Stimulated activated CD4-positive, alpha-beta T cell treated with anti-CD3 and anti-CD28 coated beads, Interleukin-12 subunit alpha, Interleukin-12 subunit beta, amount 100 ng/mL, for 24 hours (primary cell): ENCODE data around the gene PELI1.
A peak's percentile ranks its signal among the peaks of the same experiment; 100 is the strongest.
"Not testable (repeated sequence)": the region's sequence is repeated elsewhere in the genome, so short reads cannot be mapped to it uniquely, and the experiment has no call there.

Experiments used
- DNase-seq, 2 experiments: peaks; one replicate each; pipeline ENCODE4 v3.0.0-alpha.2; 2020; ENCODE audit warnings: low read depth in 2 of 2

Gene PELI1

DNA sequence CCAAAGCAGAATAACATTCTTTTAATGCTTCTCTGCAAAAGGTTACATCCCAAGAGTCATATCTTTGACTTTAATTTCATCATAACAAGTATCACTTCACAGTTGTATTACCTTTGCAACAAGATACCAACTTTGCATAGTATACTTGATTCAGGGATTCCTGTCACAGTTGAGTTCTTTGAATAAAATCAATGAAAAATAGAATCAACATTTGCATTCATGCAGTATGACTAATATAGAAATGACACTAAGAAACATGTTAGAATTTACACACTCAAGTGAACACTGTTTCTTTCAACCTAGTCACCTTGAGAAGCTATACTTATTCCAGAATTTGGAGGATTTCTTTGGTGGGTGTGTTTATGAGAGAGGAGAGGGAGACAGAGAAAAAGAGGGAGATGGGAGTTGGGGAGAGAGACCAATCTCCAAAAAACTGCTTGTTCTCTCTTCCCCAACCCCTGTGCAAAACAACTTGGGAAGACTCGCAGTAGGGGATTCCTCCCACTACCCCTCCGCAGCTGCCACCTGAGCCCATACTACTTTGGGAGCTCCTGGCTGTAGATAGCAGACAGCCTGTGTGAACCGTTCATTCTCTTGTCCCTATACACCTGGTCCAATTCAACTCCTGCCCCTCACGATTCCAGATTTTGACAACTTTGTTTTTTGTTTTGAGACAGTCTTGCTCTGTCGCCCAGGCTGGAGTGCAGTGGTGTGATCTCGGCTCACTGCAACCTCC lies 57.7 kb downstream of the PELI1 start:
- no peak for DNase-seq

DNA sequence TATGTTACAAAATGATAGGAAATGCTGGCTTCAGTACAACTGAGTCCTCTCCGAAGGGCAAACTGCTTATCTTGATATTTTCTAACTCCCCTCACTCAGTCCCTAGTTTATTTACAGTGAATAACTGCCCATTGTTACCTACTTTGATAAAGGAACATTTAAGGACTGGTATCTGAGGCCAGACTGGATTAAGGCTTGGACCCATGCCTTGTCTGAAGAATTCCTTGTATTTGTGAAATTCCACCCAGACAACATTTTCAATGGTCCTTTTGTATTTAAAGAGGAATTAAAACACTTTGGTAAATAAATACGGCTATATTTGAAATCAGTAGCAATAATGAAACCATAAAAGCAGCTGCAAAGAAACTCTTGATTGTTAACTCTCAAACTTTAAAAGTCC lies 58.3 kb downstream of the PELI1 start:
- DNase-seq, result no peak

DNA sequence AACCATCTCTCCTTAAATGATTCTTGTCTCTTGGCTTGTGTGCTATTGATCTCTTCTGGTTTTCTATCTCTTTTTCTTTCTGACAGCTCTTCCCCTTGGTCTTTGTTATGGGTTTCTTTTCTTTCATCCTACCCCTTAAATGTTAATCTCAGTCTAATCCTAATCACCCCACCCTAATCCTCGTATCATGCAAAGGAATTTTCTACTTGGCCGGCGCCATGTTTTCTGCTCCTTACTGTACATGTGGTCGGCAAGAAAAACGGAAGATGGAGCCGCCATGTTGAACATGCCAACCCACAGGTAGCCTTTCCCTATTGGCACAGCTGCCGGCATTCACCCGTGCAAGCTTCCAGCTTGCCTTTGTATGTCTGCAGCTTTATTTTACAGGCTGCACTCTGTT lies 63.2 kb downstream of the PELI1 start:
- no peak for DNase-seq

DNA sequence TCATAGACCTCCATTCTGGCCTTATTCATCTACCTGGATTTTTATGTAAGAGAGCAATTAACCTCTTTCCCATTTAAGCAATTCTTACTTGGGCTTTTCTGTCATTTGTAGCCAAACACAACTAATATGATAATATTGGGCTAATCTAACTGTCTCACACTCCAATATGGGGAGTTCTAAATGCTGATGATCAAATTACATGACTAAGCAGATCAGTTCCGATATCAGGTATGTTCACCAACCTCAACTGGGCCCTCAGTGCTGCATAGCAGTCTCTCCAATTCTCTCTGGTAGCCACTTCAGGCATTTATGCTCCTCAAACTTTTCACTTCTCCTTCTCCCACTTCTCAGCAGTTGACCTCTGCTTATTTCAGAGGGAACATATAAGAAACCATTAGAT lies 64.0 kb downstream of the PELI1 start:
- no peak for DNase-seq

DNA sequence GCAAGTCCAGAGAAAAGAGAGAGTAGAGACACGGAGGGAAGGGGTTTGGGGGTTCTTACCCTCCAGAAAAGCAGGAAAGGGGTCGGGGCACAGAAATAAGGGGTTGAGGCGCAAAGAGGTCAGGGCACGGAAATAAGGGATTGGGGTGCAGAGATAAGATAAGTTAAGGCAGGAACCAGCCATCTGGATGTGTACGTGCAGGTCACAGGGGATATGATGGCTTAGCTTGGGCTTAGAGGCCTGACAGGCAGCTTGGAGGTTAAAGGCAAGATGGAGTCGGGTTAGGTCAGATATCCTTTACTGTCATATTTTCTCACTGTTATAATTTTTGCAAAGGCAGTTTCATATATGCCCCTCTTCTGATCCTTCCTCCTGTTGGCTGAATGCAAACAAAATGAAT lies 64.5 kb downstream of the PELI1 start:
- DNase-seq, result not testable (repeated sequence)

DNA sequence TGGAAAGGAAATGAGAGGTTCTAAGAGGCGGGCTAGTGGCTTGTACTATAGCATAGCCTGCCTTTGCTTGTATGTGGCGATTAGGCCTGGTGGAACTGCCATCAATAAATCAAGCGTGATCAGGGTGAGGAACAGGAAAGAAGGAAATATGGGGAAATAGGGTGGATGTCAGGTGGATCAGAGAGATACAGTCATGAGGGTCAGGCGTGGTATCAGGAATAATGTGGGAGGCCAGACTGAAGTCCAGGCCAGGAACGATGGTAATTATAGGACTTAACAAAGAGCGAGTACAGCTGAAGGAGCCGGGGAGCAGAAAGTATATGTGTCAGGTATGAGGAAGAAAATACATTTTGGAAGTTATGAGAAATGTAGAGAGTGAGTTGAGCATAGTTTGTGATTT lies 67.4 kb downstream of the PELI1 start:
- not testable (repeated sequence) for DNase-seq

DNA sequence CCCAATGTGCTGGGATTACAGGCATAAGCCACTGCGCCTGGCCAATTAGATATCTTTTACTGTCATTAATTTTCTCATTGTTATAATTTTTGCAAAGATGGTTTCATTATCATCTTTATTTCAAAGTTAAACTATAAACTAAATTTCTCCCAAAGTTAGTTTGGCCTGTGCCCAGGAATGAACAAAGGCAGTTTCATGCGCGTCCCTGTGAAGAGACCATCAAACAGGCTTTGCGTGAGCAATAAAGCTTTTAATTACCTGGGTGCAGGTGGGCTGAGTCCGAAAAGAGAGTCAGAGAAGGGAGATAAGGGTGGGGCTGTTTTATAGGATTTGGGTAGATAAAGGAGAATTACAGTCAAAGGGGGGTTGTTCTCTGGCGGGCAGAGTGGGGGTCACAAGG lies 69.6 kb downstream of the PELI1 start:
- not testable (repeated sequence) for DNase-seq

DNA sequence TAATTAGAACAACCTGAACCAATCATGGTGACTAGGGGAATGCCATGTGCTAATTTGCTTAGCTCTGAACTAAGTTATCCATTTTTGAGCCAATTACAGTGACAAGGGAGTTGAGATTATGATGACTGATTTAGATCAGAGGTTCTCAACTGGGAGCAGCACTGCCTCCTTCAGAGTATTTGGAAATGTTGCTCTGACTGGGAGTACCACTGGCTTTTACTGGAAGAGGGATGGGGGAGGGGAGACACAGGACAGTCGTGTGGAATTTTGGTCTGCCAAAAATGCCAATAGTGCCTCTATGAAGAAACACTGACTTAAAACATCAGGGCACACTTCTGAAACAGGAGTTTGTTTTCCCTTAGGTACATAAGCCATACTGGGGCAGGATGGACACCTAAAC lies 76.9 kb downstream of the PELI1 start:
- no peak for DNase-seq

DNA sequence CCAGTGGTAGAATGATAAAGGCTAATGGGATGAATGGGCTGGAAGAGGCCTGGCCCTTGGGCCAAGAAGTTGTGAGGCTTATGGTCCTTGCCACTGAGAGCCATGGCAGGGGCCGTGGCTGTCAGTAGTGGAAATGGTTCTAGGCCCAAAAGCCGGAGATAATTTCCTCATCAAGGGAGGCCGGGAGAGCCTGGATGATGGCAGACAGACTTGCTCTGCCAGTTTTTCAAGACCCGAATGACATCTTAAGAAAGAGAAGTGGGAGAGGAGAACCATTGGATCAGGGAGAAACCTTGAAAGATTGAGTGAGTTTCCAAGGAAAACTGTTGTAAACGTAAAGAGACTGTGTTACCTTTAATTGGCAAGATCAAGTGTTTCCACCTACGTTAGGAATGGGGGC lies 78.7 kb downstream of the PELI1 start:
- no peak for DNase-seq

DNA sequence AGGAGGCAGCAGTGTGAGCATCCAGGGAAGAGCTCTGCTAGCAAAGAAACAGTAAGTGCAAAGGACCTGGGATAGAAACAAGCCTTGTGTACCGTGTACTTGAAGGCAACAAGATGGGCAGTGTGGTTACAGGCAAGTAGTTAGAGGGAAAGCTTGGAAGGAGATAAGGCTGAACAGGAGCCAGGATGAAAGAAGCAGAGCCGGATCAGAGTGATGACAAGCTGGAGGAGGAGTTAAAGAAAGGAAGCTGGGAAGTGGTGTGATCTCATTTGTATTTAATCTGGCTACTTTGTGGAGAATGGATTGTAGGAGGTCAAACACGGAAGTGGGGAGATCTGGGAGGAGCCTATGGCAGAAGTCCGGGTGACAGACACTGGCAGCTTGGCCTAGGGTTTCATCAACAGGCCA lies 80.3 kb downstream of the PELI1 start:
- DNase-seq, result no peak

DNA sequence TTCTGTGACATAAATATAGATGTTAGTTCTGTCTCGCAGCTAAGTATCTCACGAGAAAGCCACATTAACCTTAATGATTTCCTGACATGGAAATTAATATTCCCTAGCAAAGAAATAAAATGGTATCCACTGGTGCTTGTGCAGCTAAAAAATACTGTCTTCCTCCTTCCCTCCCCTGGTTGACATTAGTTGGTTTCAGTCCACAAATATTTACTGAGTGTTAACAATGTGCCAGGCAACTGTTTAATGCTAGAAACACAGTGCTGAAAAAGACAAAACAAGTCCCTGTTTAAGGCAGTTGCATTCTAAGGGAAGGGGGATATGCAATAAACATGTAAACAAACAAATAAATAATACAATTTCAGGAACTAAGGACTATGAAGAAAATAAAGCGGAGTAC lies 80.8 kb downstream of the PELI1 start:
- DNase-seq, result no peak

DNA sequence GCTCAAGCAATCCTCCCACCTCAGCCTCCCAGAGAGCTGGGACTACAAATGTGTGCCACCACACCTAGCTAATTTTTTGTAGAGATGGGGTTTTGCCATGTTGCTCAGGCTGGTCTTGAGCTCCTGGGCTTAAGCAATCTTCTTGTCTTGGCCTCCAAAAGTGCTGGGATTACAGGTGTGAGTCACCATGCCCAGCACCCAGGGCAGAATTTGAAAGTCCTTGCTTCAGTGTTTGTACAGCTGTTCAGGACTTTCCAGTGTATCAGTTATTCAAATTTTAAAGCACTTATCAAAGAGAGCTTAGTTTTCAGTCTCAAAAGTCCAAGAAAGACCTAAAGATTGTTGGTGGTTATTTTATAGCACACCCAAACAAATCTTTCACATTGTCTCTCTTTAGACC lies 81.4 kb downstream of the PELI1 start:
- DNase-seq, result no peak

DNA sequence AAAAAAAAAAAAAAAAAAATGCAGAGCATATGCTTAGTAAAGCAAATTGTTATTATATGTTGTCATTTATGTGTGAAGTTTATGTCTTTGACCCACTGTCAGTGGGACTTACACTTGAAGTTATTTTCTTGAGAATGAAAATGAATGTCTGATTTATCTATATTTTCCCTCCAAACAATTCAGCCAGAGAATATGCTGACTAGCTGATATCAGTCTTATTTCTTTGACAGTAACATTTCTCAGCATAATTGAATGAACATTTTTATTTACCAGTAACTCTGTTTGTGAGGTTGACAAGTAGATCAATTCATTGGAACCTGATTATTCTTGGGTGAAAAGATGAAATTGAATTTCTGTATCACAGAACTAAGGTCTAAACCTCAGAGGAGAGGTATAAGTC lies 85.0 kb downstream of the PELI1 start:
- no peak for DNase-seq

DNA sequence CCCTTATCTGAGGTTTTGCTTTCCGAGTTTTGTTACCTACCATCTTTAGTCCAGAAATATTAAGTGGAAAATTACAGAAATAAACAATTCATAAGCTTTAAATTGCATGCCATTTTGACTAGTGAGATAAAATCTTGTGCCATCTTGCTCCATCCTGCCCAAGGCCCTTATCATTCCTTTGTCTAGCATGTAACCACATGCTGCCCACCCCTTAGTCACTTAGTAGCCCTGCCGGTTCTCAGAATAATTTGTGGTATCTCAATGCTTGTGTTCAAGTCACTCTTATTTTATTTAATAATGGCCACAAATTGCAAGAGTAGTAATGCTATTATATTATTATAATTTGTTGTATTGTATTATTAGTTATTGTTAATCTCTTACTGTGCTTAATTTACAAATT lies 88.2 kb downstream of the PELI1 start:
- no peak for DNase-seq

DNA sequence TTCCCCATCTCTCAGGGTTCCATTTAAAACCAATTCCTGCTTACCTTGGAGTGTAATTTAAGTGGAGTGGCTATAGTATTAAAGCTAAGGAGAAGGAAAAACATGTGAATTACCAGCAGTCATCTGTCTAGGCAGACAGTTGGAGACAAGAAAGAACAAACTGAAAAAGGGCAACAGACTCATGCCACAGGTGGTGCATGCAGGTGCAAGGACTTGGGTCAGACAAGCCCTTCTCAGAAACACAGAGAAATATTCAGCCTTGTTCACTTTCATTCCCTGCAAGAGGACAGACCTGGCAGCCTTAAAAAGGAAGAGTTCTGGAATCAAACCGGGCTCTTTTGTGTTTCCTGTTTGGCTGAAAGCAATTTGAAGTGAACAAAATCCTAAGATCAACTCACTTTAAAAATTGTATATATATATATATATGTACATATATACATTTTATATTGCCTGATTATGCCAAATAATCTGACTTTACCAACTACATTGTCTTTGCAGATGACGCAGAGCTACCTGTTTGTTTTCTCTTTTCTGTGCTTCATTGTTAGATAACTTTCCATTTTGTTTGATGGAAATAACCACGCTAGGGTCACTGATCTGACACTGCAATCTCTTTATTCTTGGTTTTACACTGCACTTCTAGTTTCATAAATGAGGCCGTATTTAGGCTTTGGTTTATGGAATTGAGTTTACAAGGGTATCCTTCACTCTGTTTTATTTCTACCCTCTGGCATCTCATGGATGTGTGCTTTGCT lies 89.9 kb downstream of the PELI1 start:
- no peak for DNase-seq

DNA sequence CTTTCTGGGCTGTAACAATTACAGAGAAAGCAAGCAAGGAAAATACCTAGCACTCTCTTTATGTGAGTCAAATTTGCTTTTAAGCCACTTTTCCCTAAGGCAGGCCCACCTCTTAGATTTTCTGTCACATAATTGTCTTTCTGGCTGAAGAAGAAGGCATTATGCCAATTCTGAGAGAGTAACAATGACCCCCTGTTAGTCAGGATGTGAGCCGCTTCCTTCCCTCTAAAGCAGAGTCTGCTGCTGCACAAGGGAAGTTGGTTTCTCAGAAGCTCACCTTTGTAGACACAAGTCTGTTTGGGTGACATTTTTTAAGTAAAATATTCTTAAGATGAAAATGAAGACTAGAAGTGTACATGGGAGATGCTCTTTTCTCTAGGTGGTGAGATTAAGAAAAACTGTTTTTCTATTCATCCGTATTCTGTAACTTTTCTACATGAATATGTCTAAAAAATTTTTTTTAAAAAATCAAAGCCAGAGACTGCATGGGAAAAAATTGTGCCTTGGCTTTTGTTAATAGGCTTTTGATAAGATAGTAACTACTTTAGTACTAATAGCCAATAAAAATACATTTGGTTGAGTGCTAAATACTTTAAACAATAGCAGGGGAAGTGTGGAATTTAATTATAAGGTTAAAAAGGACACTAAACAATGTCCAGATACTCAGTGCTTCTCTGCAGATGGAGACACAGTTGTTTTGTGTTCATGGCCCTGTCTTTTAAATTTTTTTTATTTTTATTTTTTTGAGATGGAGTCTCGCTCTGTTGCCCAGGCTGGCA lies 91.6 kb downstream of the PELI1 start:
- no peak for DNase-seq

DNA sequence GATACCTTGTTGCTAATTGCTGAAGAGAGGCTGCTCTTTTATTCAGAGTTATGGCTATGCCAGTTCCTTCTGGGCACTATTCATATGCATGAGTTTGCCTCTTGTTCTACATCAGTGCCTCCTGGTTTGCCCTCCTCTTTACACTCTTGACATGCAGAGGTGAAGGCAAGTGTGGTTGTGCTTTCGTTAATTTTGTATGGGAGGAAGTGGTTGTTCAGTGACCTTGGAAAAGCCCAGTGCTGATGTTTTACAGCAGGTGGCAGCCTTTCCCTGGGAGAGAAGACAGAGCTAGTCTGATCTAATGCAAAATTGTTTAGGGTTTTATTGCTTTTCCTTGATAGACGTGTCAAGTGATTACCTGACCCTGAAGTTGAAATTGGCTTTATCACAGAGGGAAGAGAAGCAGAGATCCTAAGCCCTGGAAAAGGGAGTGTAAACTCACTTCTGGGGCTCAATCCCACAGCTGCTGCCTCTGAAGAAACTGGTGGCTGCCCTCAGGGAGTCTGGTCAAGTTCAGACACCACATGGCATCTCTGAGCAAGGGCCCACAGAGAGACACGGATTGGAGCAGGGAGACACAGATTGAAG lies 94.5 kb downstream of the PELI1 start:
- DNase-seq, result peak; percentile 41 to 49

DNA sequence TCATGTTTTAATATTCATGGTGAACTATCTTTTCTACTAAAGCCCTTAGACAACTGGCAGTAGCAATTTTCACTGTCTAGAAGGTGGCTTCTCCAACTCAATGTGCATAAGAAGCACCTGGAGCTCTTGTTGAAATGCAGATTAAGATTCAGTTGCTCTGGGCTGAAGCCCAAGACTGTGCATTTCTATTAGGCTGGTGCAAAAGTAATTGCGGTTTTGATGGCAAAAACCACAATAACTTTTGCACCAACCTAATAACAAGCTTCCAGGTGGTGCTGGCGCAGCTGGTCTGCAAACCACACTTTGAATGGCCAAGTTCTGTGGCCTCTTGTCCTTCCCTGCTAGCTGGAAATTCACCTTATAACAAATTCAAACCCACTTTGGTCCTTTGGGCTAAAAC lies 98.3 kb downstream of the PELI1 start:
- DNase-seq, result no peak
